ENCODE data around the gene CEP131. TPM values are rescaled to one million over a fixed set of nuclear protein-coding genes. Genes with fewer than 3 reads are reported as not detected.

The CEP131 gene
- total and polyA plus RNA-seq, 4 donors = 5.0 to 86.6 (median 9.0) TPM

DNA sequence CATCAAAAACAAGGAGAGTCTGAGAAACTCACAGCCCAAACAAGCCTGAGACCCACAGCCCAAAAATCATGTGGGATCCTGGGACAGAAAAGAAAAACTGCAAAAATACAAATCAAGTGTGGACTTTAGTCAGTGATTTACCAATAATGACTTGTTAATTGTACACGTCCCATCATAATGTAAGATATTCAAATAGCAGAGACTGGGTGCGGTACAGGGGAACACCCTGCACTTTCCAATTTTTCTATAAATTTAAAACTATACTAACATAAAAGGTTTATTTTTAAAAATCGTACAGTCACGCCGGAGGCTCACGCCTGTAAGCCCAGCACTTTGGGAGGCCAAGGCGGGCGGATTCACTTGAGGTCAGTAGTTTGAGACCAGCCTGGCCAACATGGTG lies 8.8 kb downstream of the CEP131 start:
- Histone ChIP-seq H3K36me3 (ENCODE audit: control insufficient read depth in 1 of 2, insufficient read depth in 2 of 2, low read length in 1 of 2) (no peaks in the 10 kb centered on the region), H3K4me3 (ENCODE audit: low read length in 2 of 2) (no peak overlapping the region), H3K27me3 (ENCODE audit: control insufficient read depth in 1 of 2, insufficient read depth in 2 of 2, low read length in 1 of 2) (no peaks in the 10 kb centered on the region), H3K9me3 (ENCODE audit: control insufficient read depth, low read length) (no peaks in the 10 kb centered on the region), H3K27ac (ENCODE audit: low read depth in 1 of 2, low read length in 2 of 2) (no peak overlapping the region), H3K4me1 (ENCODE audit: control insufficient read depth in 1 of 2, insufficient read depth in 2 of 2, low read length in 2 of 2) (no peaks in the 10 kb centered on the region)
- ATAC-seq (ENCODE audit: low FRiP score) (no peak), DNase-seq (no peak)
- 95 to 98% methylated on average over 8 of the region's 8 CpGs for WGBS, 2 donors
- intact Hi-C loops (cut with DNase I) = no loop called here

DNA sequence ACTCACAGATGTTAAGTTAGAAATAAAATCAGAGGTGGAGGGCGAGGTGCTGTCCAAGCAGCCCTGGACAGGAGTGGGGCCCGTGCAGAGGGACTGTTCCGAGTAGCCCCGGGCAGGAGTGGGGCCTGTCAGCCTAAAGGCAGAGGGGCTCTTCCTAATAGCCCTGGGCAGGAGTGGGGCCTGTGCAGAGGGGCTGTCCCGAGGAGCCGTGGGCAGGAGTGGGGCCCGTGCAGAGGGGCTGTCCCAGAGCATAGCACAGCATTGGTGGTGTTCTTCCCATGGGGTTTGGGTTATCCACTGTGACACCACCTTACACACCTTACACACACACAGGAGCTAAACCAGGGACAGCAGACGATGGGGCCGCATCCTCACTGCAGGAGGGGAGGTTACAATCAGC lies 10.4 kb downstream of the CEP131 start:
- Histone ChIP-seq H3K9me3 (ENCODE audit: control insufficient read depth, low read length) (no peaks in the 10 kb centered on the region), H3K27me3 (ENCODE audit: control insufficient read depth in 1 of 2, insufficient read depth in 2 of 2, low read length in 1 of 2) (no peaks in the 10 kb centered on the region), H3K4me1 (ENCODE audit: control insufficient read depth in 1 of 2, insufficient read depth in 2 of 2, low read length in 2 of 2) (no peaks in the 10 kb centered on the region), H3K27ac (ENCODE audit: low read depth in 1 of 2, low read length in 2 of 2) (no peak overlapping the region), H3K36me3 (ENCODE audit: control insufficient read depth in 1 of 2, insufficient read depth in 2 of 2, low read length in 1 of 2) (no peaks in the 10 kb centered on the region), H3K4me3 (ENCODE audit: low read length in 2 of 2) (no peak overlapping the region)
- no peak for ATAC-seq (ENCODE audit: low FRiP score)
- no peak for DNase-seq
- 95 to 96% methylated on average over 9 of the region's 9 CpGs for WGBS, 2 donors
- intact Hi-C loops (cut with DNase I) = no loop called here

- intact Hi-C loops (cut with DNase I) = no loop called here
- DNase-seq = no peak
- H3K36me3 ChIP-seq (ENCODE audit: control insufficient read depth in 1 of 2, insufficient read depth in 2 of 2, low read length in 1 of 2) = no peaks in the 10 kb centered on the region
- H3K27ac ChIP-seq (ENCODE audit: low read depth in 1 of 2, low read length in 2 of 2) = peak overlapping the region in 1 of 2 donors; percentile 23
- no peaks in the 10 kb centered on the region for H3K4me1 ChIP-seq (ENCODE audit: control insufficient read depth in 1 of 2, insufficient read depth in 2 of 2, low read length in 2 of 2)
- H3K27me3 ChIP-seq (ENCODE audit: control insufficient read depth in 1 of 2, insufficient read depth in 2 of 2, low read length in 1 of 2) = no peaks in the 10 kb centered on the region
- ATAC-seq (ENCODE audit: low FRiP score) = no peak
- no peaks in the 10 kb centered on the region for H3K9me3 ChIP-seq (ENCODE audit: control insufficient read depth, low read length)
- H3K4me3 ChIP-seq (ENCODE audit: low read length in 2 of 2) = no peak overlapping the region
- 30 to 31% methylated on average over 14 of the region's 14 CpGs for WGBS, 2 donors
Measured at GRCh38 chr17:81210868-81211267, 11.9 kb downstream of the CEP131 start.

DNA sequence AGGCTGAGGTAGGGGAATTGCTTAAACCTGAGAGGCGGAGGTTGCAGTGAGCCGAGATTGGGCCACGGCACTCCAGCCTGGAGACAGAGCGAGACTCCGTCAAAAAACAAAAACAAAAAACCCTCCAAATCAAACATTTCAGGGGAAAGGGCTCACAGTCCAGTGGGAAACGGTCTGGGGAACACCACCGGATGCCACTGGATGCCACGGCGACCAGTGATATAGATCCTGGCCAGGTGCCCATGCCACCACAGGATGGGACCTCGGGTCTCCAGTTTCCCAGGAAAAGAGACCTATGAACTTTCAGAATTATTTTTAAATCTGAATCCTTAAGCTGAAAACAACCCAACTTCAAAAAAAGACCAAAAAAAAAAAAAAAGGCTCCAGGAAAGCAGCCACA lies 12.3 kb downstream of the CEP131 start:
- H3K27ac ChIP-seq (ENCODE audit: low read depth in 1 of 2, low read length in 2 of 2) = no peak overlapping the region
- DNase-seq = no peak
- H3K4me1 ChIP-seq (ENCODE audit: control insufficient read depth in 1 of 2, insufficient read depth in 2 of 2, low read length in 2 of 2) = no peaks in the 10 kb centered on the region
- no peaks in the 10 kb centered on the region for H3K27me3 ChIP-seq (ENCODE audit: control insufficient read depth in 1 of 2, insufficient read depth in 2 of 2, low read length in 1 of 2)
- WGBS, 2 donors = 3 to 5% methylated on average over 10 of the region's 10 CpGs
- no peak overlapping the region for H3K4me3 ChIP-seq (ENCODE audit: low read length in 2 of 2)
- ATAC-seq (ENCODE audit: low FRiP score) = no peak
- no peaks in the 10 kb centered on the region for H3K9me3 ChIP-seq (ENCODE audit: control insufficient read depth, low read length)
- intact Hi-C loops (cut with DNase I) = no loop called here
- no peaks in the 10 kb centered on the region for H3K36me3 ChIP-seq (ENCODE audit: control insufficient read depth in 1 of 2, insufficient read depth in 2 of 2, low read length in 1 of 2)

DNA sequence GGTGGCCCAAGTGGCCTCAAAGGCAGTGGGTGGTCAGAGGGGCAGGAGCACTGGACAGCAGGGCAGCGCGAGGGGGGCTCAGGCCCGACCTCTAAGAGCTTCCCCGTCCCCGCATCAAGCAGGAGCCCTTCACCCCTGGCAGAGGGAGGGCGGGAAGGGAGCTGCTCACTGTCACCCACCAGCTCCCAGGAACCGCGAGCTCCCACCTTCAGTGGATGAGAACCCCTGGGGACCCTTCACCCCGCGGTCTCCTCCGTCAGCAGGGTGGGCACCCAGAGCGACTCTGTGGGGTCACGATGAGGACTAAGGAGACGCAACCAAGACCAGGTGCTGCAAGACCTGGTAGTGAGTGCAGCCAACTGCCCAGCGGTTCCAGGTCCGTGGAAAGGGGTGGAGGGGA lies 13.6 kb downstream of the CEP131 start:
- H3K4me1 ChIP-seq (ENCODE audit: control insufficient read depth in 1 of 2, insufficient read depth in 2 of 2, low read length in 2 of 2) = no peaks in the 10 kb centered on the region
- DNase-seq = no peak
- H3K4me3 ChIP-seq (ENCODE audit: low read length in 2 of 2) = no peak overlapping the region
- intact Hi-C loops (cut with DNase I) = no loop called here
- no peaks in the 10 kb centered on the region for H3K9me3 ChIP-seq (ENCODE audit: control insufficient read depth, low read length)
- ATAC-seq (ENCODE audit: low FRiP score) = no peak
- H3K27me3 ChIP-seq (ENCODE audit: control insufficient read depth in 1 of 2, insufficient read depth in 2 of 2, low read length in 1 of 2) = no peaks in the 10 kb centered on the region
- 97 to 99% methylated on average over 16 of the region's 16 CpGs for WGBS, 2 donors
- H3K27ac ChIP-seq (ENCODE audit: low read depth in 1 of 2, low read length in 2 of 2) = no peak overlapping the region
- H3K36me3 ChIP-seq (ENCODE audit: control insufficient read depth in 1 of 2, insufficient read depth in 2 of 2, low read length in 1 of 2) = no peaks in the 10 kb centered on the region

- ATAC-seq (ENCODE audit: low FRiP score) = no peak
- intact Hi-C loops (cut with DNase I) = no loop called here
- no peak for DNase-seq
- H3K27me3 ChIP-seq (ENCODE audit: control insufficient read depth in 1 of 2, insufficient read depth in 2 of 2, low read length in 1 of 2) = no peaks in the 10 kb centered on the region
- H3K4me3 ChIP-seq (ENCODE audit: low read length in 2 of 2) = no peak overlapping the region
- H3K4me1 ChIP-seq (ENCODE audit: control insufficient read depth in 1 of 2, insufficient read depth in 2 of 2, low read length in 2 of 2) = no peaks in the 10 kb centered on the region
- 96 to 97% methylated on average over 10 of the region's 10 CpGs for WGBS, 2 donors
- no peaks in the 10 kb centered on the region for H3K36me3 ChIP-seq (ENCODE audit: control insufficient read depth in 1 of 2, insufficient read depth in 2 of 2, low read length in 1 of 2)
- no peak overlapping the region for H3K27ac ChIP-seq (ENCODE audit: low read depth in 1 of 2, low read length in 2 of 2)
- no peaks in the 10 kb centered on the region for H3K9me3 ChIP-seq (ENCODE audit: control insufficient read depth, low read length)
Measured at GRCh38 chr17:81208651-81209050, 14.1 kb downstream of the CEP131 start.

DNA sequence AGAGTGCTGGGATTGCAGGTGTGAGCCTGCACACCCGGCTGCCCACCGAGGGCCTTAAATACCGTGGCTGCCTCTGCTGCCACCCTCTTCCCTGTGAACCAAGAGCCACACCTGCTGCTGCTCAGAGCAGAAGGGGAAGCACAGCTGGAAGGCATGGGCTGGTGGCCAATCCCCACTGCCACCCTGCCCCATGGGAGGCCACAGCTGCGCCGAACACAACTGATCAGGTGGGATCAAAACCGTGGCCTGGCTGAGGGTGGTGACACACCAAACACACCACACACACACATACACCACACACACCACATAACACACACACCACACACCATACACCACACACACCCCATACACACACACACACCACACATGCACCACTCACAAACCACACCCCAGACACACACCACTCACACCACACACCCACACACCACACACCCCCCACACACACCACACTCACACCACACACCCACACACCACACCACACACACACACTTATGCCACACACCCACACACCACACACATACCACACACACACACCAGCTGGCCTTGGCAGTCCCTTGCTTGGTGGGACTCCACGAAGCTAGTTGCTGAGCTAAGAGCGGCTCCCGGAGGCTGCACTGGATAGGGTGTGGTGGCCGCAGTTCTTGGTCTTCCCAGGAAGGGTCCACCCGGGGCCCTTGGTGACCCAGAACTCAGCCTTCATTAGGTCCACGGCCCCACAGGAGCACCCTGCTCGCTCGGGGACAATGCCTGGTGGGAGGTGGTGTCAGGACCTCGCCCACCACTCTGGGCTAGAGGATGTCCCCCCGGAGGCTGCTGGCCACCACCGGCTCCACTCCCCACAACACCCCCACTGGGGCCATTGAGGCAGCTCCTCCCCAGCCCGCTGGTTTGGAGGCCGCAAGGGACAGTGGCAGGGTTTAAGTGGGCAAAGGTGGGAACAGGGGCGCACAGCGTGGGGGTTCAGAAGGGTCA lies 14.9 kb downstream of the CEP131 start:
- Histone ChIP-seq H3K27ac (ENCODE audit: low read depth in 1 of 2, low read length in 2 of 2) (no peak overlapping the region), H3K4me3 (ENCODE audit: low read length in 2 of 2) (no peak overlapping the region), H3K9me3 (ENCODE audit: control insufficient read depth, low read length) (no peaks in the 10 kb centered on the region), H3K4me1 (ENCODE audit: control insufficient read depth in 1 of 2, insufficient read depth in 2 of 2, low read length in 2 of 2) (no peaks in the 10 kb centered on the region), H3K36me3 (ENCODE audit: control insufficient read depth in 1 of 2, insufficient read depth in 2 of 2, low read length in 1 of 2) (no peaks in the 10 kb centered on the region), H3K27me3 (ENCODE audit: control insufficient read depth in 1 of 2, insufficient read depth in 2 of 2, low read length in 1 of 2) (no peaks in the 10 kb centered on the region)
- ATAC-seq (ENCODE audit: low FRiP score) = no peak
- 91 to 92% methylated on average over 21 of the region's 21 CpGs for WGBS, 2 donors
- intact Hi-C loops (cut with DNase I) = no loop called here
- DNase-seq = no peak

GRCh38 chr17:81206657-81207056 lies 16.1 kb downstream of the CEP131 start:
- no peaks in the 10 kb centered on the region for H3K27me3 ChIP-seq (ENCODE audit: control insufficient read depth in 1 of 2, insufficient read depth in 2 of 2, low read length in 1 of 2)
- no peak overlapping the region for H3K27ac ChIP-seq (ENCODE audit: low read depth in 1 of 2, low read length in 2 of 2)
- intact Hi-C loops (cut with DNase I) = no loop called here
- no peak overlapping the region for H3K4me3 ChIP-seq (ENCODE audit: low read length in 2 of 2)
- no peaks in the 10 kb centered on the region for H3K4me1 ChIP-seq (ENCODE audit: control insufficient read depth in 1 of 2, insufficient read depth in 2 of 2, low read length in 2 of 2)
- no peaks in the 10 kb centered on the region for H3K36me3 ChIP-seq (ENCODE audit: control insufficient read depth in 1 of 2, insufficient read depth in 2 of 2, low read length in 1 of 2)
- DNase-seq (no peak), ATAC-seq (ENCODE audit: low FRiP score) (no peak)
- no peaks in the 10 kb centered on the region for H3K9me3 ChIP-seq (ENCODE audit: control insufficient read depth, low read length)
- 88 to 94% methylated on average over 12 of the region's 12 CpGs for WGBS, 2 donors

GRCh38 chr17:81206166-81206565 lies 16.6 kb downstream of the CEP131 start:
- no peak overlapping the region for H3K4me3 ChIP-seq (ENCODE audit: low read length in 2 of 2)
- H3K36me3 ChIP-seq (ENCODE audit: control insufficient read depth in 1 of 2, insufficient read depth in 2 of 2, low read length in 1 of 2) = no peaks in the 10 kb centered on the region
- no peak for DNase-seq
- no peaks in the 10 kb centered on the region for H3K4me1 ChIP-seq (ENCODE audit: control insufficient read depth in 1 of 2, insufficient read depth in 2 of 2, low read length in 2 of 2)
- no peaks in the 10 kb centered on the region for H3K27me3 ChIP-seq (ENCODE audit: control insufficient read depth in 1 of 2, insufficient read depth in 2 of 2, low read length in 1 of 2)
- H3K27ac ChIP-seq (ENCODE audit: low read depth in 1 of 2, low read length in 2 of 2) = no peak overlapping the region
- no peaks in the 10 kb centered on the region for H3K9me3 ChIP-seq (ENCODE audit: control insufficient read depth, low read length)
- intact Hi-C loops (cut with DNase I) = no loop called here
- 11 to 13% methylated on average over 4 of the region's 4 CpGs for WGBS, 2 donors
- ATAC-seq (ENCODE audit: low FRiP score) = peak; percentile 69
